GM18951 (cell line): ENCODE measurements around the gene IFRD2.

Source experiments
- POLR2A ChIP-seq: IDR thresholded peaks from 4 replicates; pipeline ENCODE4 v1.6.1; 2011; ENCODE audit warnings: mild to moderate bottlenecking; ENCODE audit not compliant: insufficient read length, insufficient read depth; ENCODE audit errors: extremely low read depth
- in situ Hi-C: fragments of 300-500 bp; cut with MboI; formaldehyde crosslinking; loops from one replicate; pipeline ENCODE4 v1.12.0; 2022; ENCODE audit warnings: low sequenced_read_pairs, mixed read lengths, inconsistent platforms; ENCODE audit not compliant: unreplicated experiment

The IFRD2 gene, protein sequence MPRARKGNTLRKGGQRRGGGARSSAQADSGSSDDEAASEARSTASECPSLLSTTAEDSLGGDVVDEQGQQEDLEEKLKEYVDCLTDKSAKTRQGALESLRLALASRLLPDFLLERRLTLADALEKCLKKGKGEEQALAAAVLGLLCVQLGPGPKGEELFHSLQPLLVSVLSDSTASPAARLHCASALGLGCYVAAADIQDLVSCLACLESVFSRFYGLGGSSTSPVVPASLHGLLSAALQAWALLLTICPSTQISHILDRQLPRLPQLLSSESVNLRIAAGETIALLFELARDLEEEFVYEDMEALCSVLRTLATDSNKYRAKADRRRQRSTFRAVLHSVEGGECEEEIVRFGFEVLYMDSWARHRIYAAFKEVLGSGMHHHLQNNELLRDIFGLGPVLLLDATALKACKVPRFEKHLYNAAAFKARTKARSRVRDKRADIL

DNA sequence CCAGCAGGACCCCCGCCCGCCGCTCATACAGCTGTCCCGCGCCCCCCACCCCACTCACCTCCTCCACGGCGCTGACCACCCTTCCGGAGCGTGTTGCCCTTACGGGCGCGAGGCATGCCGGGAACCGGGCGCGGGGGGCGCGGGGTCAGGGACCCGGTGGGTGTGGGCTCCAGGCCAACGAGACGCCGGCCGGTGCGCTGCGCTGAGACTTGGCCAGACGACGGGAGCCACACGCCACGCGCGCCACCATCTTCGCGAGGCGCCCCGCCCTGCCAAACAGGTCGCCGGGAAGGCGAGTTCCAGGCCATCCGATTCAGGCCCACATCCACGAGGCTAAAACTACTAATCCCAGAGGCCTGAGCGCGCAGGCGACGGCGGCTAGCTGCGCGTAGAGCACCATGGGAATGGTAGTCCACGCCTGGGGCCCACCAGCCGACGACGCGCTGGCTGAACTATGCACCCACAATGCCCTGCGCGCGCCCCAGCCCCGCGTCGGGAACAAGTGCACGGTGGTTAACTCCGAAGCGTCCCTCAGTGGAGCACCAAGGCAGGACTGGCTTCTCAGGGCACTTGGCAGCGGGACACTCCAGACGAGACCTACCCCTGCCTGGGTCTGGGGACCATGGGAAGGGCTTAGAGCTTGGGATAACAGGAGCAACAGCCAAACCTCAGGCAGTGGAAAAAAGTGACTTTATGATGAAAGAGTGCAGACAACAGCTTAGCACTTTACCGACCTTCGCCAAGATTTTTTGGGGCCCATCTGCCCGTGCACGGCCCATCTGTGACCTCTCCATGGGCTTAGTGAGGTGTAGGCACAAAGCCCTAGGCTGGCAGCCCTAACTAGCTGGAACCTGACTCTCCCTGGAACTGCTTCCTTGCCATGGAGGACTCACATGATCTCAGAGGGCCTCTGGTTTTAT is at the start of gene IFRD2:
Gene IFRD2, minus strand, starts transcription at position 271 of the 920 bp plus-strand sequence. Its CDS starts 155 bp downstream, at position 116.
- peak; percentile 77 for TF ChIP-seq POLR2A
- in situ Hi-C loops: no loop called here

DNA sequence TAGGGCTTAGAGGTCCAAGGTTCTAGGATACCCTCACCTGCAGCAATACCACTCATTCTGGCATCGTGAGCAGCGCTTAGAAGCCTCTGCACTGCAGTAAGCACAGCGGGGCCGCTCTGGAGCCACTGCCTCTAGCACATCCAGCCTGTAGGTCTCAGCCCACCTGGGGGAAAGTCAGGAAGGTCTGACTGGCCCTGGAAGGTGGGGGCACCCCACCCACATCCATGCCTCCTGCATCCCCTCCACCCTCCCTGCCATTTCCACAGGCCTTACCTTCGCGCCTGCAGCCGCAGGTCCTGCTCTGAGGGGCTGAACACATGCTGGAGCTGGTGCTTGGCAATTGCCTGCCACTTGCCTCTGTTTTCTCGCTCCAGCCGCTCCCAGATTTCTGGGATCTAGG is 49.3 kb upstream of the IFRD2 start:
- no peak for TF ChIP-seq POLR2A
- in situ Hi-C loops: loop anchor here (10.0 kb wide), 1 partner anchor 203 kb away; no protein-coding TSS in a partner anchor

DNA sequence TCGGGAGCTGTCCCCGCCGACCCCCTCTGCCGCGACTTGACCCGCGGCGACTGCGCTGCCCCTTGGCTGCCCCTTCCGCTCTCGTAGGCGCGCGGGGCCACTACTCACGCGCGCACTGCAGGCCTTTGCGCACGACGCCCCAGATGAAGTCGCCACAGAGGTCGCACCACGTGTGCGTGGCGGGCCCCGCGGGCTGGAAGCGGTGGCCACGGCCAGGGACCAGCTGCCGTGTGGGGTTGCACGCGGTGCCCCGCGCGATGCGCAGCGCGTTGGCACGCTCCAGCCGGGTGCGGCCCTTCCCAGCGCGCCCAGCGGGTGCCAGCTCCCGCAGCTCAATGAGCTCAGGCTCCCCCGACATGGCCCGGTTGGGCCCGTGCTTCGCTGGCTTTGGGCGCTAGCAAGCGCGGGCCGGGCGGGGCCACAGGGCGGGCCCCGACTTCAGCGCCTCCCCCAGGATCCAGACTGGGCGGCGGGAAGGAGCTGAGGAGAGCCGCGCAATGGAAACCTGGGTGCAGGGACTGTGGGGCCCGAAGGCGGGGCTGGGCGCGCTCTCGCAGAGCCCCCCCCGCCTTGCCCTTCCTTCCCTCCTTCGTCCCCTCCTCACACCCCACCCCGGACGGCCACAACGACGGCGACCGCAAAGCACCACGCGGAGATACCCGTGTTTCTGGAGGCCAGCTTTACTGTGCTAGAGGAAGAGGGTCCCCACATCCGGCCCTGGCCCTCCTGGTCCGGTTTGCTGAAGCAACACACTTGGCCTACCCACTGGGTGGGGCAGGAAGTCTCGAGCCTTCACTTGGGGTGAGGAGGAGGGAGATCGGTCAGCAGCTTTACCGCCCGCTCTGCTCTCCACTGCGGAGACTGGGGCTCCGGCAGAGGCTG is 48.5 kb upstream of the IFRD2 start, which contains the start of gene RASSF1:
Gene RASSF1, minus strand, starts transcription at position 389 of the 882 bp plus-strand sequence. Its CDS starts 31 bp downstream, at position 358.
- in situ Hi-C loops: loop anchor here (10.0 kb wide), 1 partner anchor 204 kb away; no protein-coding TSS in a partner anchor
- TF ChIP-seq POLR2A: peak; percentile 74

DNA sequence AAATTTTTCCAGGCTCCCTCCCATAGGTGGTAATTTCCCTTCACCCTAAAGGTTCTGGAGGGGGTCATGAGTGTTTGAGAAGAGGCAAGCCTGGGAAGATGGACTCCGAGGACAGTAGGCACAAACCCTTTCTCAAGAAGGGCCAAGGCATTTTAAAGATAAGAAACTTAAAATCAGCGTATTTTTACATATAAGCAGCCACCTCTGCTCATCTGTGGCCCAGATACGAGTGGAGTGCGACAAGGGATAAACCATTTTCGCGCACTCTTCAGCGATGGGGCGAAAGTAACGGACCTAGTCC is 47.9 kb upstream of the IFRD2 start:
- in situ Hi-C loops: loop anchor here (10.0 kb wide), 1 partner anchor 205 kb away; no protein-coding TSS in a partner anchor
- TF ChIP-seq POLR2A: no peak

DNA sequence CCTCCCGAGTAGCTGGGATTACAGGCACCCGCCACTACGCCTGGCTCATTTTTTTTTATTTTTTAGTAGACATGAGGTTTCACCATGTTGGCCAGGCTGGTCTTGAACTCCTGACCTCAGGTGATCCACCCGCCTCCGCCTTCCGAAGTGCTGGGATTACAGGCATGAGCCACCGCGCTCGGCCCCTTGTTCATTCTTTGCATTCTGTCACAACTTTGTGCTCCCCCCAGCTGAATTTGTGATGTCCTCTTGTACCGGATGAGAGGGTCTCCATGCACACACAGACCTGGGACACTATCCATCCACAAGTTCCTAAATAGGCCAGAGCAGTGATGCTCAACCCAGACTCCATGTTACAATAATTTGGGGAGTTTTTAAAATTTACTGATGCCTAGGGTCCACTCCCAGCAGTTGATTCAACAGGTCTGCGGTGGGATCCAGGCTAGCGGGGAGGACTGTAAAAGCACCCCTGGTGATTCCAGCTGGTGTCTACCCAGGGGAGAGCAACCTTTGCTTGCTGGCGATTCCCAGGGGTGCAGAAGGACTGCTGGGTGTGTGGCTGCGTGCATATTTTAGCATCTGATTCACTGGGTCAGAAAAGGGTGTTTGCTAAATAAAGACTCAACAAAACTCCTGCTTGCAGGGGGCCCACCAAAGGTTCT is 47.4 kb upstream of the IFRD2 start:
- in situ Hi-C loops: loop anchor here (10.0 kb wide), 1 partner anchor 205 kb away; no protein-coding TSS in a partner anchor
- TF ChIP-seq POLR2A: no peak

DNA sequence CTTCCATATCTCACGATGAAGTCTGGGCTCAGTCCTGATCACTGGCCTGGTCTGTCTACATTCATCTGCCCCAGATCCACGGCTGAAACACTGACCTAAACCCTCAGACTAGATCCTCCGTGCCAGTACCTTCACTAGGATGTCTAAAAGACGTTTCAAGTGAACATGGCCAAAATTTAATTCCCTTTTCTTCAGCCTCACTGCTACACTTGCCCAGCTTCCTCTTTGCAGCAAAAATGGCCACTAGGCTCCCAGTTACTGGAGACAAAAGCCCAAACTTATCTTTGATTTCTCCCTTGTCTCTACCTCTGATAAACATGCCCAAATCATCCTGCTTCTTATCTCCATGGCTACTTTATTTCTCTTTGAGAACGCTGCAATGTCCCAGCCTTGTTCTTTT is 46.7 kb upstream of the IFRD2 start:
- TF ChIP-seq POLR2A: no peak
- in situ Hi-C loops: no loop called here

DNA sequence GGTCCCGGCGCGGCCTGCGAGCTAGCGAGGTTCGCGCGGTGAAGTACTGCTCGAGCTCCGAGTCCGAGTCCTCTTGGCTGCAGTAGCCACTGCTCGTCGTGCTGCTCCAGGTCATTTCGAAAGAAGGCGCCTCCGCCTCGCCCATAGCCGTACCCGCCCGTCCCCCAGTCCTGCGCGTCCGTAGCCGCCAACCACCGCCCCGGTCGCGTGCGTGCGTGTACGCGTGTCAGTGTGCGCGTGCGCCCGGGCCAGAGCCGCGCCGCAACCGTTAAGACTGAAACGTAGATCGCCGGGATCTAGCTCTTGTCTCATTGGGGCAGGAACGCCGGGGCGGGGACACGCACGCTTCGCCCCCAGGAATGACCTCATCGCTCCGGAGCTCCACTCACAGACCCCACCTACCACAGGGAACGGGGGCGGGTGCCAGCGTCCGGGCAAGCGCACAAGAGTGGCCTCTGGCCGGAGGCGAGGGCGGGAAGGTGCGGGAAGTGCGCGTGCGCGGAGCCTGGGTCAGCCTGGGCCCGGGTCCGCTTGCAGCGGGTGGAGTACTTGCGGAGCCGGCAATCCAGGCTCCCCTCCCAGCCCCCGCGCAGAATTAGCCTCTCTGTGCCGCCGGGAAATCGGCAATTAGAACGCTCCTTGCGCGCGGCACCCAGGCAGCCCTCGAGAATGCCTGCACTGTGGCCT is 45.1 kb upstream of the IFRD2 start:
- in situ Hi-C loops: no loop called here
- peak; percentile 90 for TF ChIP-seq POLR2A

DNA sequence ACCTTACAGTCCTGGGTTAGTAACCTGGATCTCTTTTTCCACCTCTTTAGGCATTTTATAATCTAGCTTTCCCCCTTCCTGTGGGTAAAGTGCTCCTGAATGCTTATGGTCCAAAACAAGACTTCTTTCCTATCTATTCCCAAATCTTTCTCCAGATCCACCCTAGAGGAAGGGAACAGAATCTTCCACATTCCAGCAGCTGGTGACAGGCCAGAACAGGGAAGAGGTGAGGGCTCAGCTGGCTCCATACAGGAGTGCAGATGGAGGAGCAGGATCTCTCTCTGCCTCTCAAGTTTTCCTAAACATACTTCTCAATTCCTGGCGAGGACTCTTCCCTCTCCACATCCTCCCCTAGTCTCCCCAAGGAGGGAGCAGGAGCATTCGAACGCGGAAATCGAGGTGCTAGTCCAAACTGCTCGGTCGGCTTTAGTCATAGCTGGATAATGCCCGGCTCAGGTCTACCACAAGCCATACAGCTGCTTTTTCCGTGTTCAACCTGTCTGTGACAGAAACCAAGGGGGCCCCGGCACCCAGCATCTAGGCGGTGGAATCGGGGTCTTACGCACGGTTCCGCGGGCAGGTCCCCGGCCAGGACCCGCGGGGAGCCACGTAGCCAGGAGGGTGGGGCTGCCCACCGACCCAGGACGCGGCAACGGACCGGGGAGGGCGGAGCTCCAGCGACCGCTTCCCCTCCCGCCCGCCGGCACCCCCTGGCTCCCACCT is 44.4 kb upstream of the IFRD2 start:
- in situ Hi-C loops: no loop called here
- no peak for TF ChIP-seq POLR2A

DNA sequence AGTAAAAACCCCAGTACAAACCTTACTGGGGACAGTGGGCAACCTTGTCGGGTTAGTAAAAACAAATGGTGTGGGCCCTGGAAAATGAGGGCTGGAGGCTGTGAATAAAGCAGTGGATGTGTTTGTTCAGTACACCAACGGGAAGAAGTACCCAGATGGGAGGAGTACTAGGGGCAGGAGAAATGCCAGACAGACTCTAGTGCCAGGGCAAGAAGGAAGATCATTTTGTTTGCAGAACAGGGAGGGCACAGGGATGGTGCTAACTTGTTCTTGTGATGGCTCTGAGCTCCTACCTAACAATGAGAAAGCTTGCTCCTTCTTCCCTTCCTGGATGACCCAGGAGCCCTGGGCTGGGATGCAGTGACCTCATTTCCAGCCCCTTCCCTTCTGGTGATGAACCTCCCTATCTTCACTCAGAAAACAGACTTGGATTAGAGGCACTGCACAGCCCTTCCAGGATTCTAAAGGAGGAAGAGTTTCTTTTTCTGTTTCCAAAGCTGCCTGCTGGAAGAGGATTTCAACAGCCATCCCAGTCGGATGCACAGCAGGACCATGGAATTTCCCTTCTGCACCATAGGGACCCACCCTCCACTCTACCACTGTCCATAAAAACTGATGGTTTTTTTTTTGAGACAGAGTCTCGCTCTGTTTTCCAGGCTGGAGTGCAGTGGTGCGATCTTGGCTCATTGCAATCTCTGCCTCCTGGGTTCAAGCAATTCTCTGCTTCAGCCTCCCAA is 42.3 kb upstream of the IFRD2 start:
- in situ Hi-C loops: no loop called here
- no peak for TF ChIP-seq POLR2A

DNA sequence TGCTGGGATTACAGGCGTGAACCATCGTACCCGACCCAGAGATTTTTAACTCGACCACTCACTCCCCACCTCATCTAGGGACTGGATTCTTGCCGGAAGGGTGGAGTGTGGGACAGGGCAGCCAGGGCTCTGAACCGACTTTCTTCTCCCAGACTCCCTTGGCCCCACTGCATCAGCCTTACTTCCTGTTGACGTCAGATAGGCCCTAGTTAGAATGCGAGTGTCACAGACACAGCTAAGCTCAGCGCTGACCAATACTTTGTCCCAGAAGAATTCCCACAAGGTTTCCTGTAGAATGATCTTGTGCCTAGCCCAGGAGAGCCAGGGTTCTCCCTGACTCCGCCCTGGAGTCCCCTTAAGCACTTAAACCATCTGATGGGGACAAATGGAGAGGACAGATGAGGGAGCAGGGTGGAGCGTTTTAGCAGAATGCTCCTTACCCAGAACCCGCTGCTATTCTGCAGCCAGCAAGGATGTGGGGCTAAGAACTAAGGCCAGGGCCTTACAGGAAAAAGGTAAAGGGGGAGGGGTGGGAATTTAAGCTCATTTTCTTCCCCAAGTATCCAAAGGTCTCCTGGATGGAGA is 41.6 kb upstream of the IFRD2 start:
- in situ Hi-C loops: no loop called here
- no peak for TF ChIP-seq POLR2A
